GM21528 (cell line): ENCODE data around the gene MYPN.
"Not testable (repeated sequence)": the region's sequence is repeated elsewhere in the genome, so short reads cannot be mapped to it uniquely, and the experiment has no call there.

Experiments used
- ATAC-seq: cut with Tn5 transposase; IDR thresholded peaks from one replicate; pipeline ENCODE4 v1.9.1; 2021; ENCODE audit warnings: mild to moderate bottlenecking, moderate library complexity; ENCODE audit not compliant: unreplicated experiment, low FRiP score

The MYPN gene

DNA sequence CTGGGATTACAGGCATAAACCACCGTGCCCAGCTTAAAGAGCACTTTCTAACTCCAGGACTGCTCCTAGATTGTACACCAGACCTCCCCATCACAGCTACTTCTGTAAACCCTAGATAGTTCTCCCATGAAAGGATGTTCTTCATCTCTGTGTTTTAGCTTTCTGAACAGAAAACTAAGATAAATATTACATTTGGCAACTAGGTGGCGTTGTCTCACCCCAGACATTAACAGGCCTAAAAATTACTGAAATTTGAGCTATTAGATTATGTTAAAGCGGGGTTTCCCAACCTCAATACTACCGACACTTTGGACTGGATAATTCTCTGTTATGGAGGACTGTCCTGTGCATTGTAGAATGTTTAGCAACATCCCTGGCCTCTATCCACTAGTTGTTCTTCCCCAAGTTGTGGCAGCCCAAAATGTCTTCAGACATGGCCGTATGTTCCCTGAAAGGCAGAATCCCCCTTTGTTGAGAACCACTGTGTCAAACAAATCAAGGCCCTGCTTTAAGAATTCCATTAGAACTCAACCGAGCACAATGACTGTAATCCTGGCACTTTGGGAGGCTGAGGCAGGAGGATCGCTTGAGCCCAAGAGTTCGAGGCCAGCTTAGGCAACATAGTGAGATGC, 103.5 kb downstream of the MYPN start:
- no peak for ATAC-seq

DNA sequence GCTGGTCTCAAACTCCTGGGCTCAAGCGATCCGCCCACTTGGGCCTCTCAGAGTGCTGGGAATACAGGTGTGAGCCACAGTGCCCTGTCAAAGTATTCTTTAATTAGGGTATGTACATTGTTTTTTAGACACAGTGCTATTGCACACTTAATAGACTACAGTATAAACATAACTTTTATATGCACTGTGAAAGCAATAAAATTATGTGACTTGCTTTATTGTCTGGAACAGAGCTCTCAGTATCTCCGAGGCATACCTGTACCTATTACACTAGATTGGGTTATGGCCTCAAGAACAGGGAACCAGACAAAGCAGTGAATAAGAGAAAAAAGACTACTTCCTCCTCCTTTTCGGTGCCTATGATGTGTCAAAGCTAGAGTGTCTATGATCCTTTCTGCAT, 109.5 kb downstream of the MYPN start:
- ATAC-seq, result no peak

- ATAC-seq, result no peak
These were observed 111.9 kb downstream of the MYPN start for GRCh38 chr10:68221196-68221595.

- no peak for ATAC-seq
These were observed 113.1 kb downstream of the MYPN start for GRCh38 chr10:68222391-68222790.

DNA sequence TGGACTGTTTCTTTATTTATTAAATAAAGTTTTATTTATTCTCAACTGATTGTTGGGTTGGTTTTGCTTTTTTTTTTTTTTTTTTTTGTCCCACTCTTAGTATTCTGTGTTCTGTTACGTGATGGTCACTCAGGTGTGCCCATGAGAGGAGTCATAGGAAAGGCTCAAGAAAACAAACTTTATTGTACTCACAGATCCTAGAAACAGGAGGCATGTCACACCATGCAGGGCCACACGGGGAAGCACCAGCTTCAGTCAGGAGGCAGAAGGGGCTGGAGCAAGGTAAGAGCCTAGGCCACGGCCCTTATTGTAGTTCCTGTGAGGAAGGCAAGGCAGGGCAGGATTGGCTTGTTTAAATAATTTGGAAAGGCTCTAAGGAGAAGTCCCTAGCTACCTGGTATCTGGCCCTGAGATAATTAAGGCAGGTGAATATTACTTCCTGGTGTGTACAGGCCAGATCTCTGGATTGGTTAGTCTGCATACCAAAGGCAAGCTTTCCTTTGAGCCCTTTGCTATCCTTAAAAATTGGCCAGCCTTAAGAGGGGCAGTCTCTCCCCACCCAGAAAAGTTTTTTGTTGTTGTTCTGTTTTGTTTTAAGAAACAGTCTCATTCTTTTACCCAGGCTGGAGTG, 114.4 kb downstream of the MYPN start:
- no peak for ATAC-seq

DNA sequence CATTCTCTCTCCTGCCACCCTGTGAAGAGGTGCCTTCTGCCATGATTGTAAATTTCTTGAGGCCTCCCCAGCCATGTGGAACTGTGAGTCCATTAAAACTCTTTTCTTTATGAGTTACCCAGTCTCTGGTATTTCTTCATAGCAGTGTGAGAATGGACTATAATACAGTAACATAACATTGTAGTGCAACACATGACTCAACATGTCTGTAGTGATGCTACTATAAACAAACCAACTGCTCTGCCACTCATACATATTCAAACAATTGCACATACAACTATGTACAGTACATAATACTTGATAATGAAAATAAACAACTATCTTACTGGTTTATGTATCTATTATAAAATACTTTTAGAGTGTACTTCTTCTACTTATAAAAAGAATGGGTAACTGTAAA, 115.5 kb downstream of the MYPN start:
- ATAC-seq, result no peak

DNA sequence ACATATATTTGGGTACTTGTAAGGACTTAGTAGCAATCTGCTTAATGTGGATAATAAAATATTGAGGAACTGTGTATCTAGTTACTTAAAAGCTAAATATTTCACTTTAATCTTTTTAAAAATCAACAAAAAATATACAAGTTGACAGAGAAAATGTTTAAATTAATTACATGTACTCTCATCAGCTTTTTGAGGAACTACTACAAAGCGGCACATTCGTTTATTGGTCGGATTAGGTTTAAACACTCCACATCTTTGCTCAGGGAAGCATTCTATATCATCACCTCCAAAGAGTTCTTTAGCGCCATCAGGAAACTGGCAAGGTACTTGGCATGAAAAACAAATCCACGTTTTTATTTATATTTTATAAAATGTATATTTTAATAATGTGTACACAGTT, 121.0 kb downstream of the MYPN start:
- no peak for ATAC-seq

GRCh38 chr10:68231106-68231816, 122.0 kb downstream of the MYPN start:
- ATAC-seq, result peak; percentile 86

GRCh38 chr10:68231817-68232251, 122.5 kb downstream of the MYPN start, which contains the start of gene ATOH7:
TSS of gene ATOH7 (minus strand) at chr10:68232113. CDS start at chr10:68231677, 436 bp downstream.
- no peak for ATAC-seq

GRCh38 chr10:68233046-68233445, 123.8 kb downstream of the MYPN start:
- no peak for ATAC-seq

DNA sequence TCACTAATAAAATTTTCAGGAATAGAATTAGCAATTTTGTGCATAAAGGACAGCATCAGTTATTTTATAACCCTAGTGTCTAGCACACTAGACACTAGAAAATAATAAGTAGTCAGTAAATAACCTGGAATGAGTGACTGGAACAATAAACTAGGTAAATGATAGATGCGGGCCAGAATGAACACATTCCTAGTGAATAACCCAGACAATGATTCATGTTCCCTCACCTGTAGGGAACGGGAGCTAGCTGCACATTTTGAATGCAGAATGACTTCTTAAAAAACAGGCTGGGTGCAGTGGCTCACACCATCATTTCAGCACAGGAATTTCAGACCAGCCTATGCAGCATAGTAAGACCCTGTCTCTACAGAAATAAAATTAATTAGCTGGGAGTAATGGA, 125.8 kb downstream of the MYPN start:
- no peak for ATAC-seq

DNA sequence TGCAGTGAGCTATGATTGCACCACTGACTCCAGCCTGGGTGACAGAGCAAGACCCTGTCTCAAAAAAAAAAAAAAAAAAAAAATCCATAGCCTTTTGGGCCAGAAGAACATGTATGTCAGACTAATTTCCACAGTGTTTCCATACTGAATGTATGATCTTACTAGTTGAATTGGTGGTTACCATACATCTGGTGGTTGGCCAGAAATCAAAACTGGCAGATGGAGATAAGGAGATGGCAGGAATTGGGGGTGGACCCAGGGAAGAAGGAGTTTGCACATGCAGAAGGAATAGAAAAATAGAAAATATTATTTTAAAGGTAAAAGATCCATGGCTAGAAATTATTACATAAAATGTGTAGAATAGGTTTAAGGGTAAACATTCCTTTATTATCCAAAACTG, 126.3 kb downstream of the MYPN start:
- no peak for ATAC-seq

- no peak for ATAC-seq
These were observed 127.9 kb downstream of the MYPN start for GRCh38 chr10:68237173-68237572.

GRCh38 chr10:68238371-68238770, 129.1 kb downstream of the MYPN start:
- no peak for ATAC-seq

GRCh38 chr10:68239069-68239468, 129.8 kb downstream of the MYPN start:
- no peak for ATAC-seq

DNA sequence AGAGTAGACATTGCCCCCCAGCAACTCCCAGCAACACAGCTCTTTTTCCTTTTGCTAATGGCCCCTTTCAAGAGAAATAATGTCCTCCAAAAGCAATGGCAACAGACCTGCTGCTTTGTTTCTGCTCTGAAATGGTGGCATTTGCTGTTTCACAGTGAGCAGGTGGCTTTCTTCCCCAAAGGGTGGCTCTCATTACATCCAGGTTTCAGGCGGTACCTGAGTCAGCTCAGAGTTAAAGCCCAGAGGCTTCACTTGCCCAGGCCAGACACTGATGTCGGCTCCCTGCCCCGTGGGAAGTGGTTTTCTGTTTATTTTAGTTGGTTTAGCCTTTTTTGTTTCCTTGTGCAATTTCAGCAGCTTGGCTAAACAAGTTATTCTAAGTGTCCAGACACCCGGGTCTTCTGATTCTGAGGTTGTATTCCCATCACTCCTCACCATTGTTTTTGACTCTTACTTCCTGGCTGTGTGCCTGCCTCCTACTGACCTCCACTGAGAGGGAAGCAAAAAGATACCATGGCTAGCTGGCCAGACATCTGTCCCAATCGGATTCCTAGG, 130.4 kb downstream of the MYPN start:
- ATAC-seq, result no peak

GRCh38 chr10:68242051-68242450, 132.8 kb downstream of the MYPN start:
- no peak for ATAC-seq

GRCh38 chr10:68246397-68246796, 137.1 kb downstream of the MYPN start:
- ATAC-seq, result not testable (repeated sequence)

DNA sequence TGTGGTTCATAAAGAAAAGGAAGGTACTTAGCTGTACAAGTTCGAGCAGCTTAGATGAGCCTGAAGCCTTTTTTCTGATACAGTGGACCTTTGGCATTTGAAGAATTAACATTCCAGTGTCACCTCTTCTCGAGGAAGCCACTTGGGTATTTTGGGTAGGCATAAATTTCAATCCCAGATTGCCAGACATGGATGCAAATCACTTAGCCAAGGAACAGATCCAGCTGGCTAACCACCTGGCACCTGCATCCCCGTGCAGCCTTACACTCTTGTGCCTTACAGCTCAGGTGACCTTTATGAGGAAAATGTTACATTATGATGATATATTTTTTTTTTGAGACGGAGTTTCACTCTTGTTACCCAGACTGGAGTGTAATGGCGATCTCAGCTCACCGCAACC, 138.6 kb downstream of the MYPN start:
- no peak for ATAC-seq

GRCh38 chr10:68249297-68249696, 140.0 kb downstream of the MYPN start:
- ATAC-seq, result no peak

GRCh38 chr10:68251151-68251550, 141.9 kb downstream of the MYPN start:
- no peak for ATAC-seq
